ENCODE measurements around the gene NRCAM.

NRCAM gene

GRCh38 chr7:108165723-108166122 is 290.5 kb downstream of the NRCAM start:
- no peak for DNase-seq (ENCODE audit: low spot score)

DNA sequence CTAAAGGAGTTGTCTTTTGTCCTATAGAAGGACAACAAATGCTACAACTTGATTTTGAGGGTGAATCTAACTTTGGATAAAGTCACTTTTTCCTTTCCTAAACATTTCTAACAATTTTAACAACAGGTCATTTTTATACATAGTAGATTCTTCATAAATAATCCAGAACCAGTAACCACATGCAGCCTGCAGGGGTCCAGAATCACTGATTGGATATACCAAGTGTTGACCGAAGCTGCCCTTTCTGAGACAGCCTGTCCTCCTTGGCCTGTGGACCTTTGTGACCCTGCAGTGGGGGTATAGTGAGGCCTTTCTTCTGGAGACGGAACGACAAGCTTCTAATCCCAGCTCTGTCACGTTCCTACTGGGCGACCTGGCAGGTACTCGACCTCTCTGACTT is 291.3 kb downstream of the NRCAM start:
- DNase-seq (ENCODE audit: low spot score) = no peak

DNA sequence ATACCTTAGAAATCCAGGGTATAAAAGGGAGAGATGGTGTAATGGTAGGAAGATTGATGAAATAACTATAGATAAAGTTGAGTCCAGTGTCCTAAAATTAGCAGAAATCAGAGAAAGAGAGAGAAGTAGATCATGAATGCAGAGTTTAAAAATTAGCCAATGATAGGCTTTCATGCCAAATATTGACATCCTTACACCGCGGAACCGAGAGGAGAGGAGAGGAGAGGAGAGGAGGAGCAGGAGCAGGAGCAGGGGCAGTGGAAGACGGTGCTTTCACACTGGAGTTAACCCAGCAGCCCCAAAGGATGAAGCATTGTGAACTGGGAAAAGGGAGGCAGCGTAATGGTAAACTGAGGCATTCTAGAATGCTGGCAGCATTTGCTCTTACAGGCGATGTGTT is 291.9 kb downstream of the NRCAM start:
- no peak for DNase-seq (ENCODE audit: low spot score)

DNA sequence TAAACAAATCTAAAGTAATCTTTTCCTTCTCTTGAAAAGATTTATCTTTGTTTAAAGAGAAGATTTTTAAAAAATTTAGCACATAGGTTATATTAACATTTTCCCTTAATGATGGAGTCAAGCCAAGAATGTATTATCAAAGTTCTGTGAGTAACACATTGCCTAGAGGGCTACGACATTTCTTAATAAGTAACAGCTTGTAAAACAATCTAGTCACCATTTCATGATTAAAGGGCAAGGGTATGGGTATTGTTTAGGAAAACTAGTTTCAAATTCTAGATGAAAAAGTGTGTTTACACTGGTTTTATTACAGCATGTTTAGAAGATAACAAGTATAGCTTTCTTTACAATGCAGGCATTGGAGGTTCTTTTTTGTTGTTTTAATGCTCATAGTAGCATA is 297.5 kb downstream of the NRCAM start:
- no peak for DNase-seq (ENCODE audit: low spot score)

DNA sequence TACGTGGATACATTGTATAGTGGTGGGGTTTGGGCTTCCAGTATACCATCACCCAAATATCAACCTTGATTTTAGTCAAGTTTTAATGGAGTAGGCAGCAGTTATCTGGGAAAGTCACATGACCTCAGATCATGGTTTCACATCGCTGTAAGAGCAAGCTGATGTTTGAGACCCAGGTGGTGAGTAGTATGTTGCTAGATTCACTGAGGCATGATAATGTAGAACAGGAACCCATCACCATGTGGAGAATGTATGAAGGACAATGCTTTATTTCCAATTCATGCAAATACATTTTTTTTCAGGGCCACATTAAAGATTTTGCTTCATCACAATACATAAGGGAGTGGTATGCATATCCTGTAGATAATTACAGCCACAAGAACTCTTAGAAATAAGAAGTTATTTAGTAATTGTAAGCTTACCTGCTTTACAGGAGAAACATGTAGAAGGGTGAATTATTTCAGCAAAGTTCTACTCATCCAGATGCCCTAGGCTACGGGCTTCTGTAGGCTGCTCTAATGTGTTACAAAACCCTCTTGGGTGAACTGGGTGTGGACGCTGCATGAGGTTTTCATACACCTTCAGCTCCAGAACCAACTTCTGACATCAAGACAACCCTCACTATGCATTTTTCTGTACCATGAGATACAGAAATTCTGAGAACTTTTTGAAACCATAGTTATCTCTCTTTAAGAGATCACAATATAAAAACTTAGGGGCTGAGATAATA is 298.5 kb downstream of the NRCAM start:
- no peak for DNase-seq (ENCODE audit: low spot score)

DNA sequence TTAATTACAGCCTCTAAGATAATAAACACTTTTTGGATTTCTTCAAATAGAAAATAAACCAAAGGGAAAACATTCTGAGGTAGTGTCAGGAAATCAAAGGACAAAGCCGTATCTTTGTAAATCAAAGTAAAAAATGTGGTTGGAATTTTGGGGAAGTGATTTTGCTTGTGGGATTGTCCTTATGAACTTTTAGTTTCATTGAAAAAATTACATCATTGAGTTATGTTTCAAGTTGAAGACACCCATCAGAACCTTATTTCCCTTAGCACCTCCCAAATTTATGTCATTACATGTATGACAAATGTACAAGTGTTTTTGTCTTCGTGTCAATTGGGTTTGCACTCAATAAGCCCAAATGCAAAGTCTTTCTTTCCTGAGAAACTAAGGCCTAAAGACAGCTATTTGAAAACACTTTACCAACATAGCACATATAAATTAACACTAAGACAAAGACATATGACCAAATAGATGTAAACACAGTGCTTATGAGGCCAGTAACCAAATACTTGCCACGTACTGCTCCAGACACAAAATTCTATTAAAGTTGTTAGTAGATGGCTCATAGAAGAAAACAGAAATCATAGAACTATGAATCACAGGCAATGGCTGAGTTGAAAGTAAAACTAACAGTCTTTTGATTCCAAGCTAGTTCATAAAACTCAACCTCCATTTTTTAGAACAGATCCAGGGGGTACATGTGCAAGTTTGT is 299.2 kb downstream of the NRCAM start:
- no peak for DNase-seq (ENCODE audit: low spot score)

- no peak for DNase-seq (ENCODE audit: low spot score)
Observed at GRCh38 chr7:108152198-108152597, 304.0 kb downstream of the NRCAM start.

- no peak for DNase-seq (ENCODE audit: low spot score)
Observed at GRCh38 chr7:108149908-108150307, 306.3 kb downstream of the NRCAM start.

- no peak for DNase-seq (ENCODE audit: low spot score)
Observed at GRCh38 chr7:108149119-108149518, 307.1 kb downstream of the NRCAM start.

DNA sequence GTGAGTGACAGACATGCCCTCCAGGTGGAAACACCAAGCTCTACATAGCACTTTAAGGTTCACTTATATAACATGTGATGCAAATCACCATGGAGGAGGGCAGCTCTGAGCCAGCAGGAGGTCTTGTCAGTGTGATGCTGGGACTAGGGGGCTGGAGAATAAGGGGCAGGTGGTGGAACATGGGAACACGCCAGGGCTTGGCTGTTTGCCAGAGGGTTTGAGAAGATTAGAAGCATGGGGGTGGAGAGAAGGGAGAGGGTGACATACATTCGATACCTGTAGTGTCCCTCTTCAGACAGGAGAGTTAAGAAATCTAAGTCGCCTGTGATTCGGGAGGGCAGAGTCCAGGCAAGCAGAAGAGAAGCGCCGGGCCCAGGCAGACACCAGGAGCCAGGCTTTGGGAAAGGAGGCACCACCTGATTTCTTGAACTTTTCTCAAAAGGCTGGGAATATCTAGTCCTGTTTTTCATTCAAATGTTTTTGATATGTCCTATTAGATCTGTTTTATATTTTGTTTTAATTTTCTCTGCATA is 309.1 kb downstream of the NRCAM start:
- no peak for DNase-seq (ENCODE audit: low spot score)

DNA sequence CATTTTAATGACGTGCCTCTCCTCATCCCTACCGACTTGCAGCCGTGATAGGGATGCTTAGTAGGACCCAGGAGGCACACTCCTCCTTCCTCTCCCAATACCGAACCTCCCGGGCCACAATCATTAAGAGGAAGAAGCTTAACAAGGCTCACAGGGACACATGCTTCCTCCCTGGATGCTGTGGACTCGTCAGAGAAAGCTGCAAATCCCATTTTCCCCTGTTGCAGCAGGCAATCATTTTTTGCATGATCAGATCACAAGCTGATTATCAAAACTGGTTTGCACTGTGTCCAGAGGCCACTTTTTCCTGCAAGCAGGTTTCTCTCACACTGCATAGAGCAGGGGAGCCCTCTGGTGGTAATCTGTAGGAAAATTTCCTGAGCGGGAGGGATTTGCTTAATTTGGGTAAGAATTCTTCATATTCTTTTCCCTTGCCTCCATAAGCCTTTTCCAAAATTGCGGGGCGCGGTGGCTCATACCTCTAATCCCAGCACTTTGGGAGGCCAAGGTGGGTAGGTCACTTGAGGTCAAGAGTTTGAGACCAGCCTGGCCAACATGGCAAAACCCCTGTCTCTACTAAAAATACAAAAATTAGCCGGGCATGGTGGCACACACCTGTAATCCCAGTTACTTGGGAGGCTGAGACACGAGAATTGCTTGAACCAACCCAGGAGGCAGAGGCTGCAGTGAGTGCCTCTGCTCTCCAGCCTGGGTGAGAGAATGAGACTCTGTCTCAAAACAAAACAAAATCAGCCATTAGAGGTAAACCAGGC is 310.0 kb downstream of the NRCAM start:
- DNase-seq (ENCODE audit: low spot score) = peak; percentile 82

DNA sequence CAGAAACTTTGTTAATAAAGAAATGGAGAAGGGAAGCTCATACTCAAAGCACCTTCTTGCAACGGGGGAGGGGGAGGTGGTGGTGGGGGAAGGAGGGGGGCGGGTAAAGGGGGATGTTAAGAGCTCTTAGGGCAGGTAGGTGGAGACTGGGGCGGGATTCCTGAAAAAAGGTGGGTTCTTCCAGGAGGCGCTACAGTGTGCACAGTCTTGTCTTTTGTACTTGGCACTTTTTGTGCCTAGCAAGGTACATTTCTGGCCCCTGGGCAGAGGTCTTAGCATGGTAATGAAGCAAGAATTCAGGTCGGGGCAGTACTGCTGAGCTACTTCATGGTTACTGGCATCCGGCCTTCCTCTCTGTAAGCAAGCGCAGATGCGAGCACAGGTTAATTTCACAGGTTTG is 310.8 kb downstream of the NRCAM start:
- no peak for DNase-seq (ENCODE audit: low spot score)

DNA sequence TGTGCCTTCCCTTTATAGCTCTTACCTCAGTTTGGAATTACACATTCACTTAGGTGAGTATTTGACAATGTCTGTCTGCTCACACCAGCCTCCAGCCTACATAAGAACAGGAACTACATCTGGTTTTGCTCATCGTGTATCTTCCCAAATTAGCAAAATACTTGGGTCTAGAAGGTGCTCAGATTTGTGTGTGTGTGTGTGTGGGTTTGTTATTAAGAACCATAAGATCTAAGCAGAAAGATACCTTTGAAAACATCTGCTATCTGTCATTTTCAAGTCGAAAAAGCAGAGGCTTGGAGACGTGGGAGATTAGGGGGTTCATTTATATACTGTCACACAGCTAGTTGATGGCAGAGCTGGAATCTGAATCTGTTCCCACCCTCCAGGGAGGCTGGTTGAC is 311.3 kb downstream of the NRCAM start:
- no peak for DNase-seq (ENCODE audit: low spot score)

- DNase-seq (ENCODE audit: low spot score) = no peak
Observed at GRCh38 chr7:108143658-108144420, 312.4 kb downstream of the NRCAM start.

- no peak for DNase-seq (ENCODE audit: low spot score)
Observed at GRCh38 chr7:108142675-108143259, 313.5 kb downstream of the NRCAM start.

- DNase-seq (ENCODE audit: low spot score) = no peak
Observed at GRCh38 chr7:108142180-108142579, 314.1 kb downstream of the NRCAM start.

DNA sequence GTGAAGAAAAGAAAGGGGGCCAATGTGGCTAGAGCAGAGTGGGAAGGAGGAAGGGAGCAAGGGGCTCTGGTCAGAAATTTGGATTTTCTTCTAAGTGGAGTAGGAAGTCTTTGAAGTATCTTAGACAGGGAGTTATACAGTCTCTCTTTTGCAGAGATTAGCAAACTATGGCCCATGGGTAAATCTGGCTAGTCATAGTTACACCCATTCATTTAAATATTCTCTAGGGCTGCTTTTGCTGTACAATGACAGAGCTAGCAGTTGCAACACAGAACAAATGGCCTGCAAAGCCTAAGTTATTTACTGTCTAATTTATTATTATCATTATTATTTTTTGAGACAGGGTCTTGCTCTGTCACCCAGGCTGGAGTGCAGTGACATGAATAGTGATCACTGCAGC is 315.6 kb downstream of the NRCAM start:
- no peak for DNase-seq (ENCODE audit: low spot score)

GRCh38 chr7:108138911-108139310 is 317.3 kb downstream of the NRCAM start:
- DNase-seq (ENCODE audit: low spot score) = no peak

DNA sequence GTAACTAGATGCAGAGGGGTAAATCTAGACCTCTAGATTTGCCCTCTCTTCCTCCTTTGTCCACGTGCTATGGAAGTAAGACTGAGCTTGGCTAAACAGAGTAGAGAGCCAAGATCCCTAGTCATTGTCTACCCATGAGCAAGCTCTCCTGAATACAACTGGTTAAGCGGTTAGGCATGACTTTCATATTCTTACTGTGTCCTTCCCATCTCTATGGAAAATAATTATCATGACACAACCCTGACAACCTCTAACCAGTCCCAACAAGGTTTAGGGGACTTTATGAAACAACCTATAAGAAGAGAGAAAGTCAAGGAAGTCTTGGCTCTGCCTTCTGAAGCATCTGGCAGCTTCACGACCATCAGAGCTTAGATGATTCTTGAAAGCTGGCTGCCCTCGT is 318.2 kb downstream of the NRCAM start:
- DNase-seq (ENCODE audit: low spot score) = no peak

DNA sequence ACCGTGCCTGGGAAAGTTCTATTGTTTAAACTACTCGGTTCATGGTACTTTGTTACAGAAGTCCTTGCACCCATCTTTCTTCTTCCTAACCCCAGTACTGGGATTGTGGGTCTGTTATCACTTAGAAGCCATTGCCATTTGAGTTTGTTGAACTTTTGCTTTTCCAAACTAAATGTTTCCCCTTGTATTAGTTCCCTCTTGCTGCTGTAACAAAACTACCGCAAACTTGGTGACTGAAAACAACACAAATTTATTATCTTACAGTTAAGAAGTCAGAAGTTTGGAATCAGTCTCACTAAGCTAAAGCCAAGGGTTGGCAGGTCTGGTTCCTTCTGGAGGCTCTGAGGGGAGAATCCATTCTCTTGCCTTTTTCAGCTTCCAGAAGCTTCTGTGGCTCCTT is 319.2 kb downstream of the NRCAM start:
- no peak for DNase-seq (ENCODE audit: low spot score)

DNA sequence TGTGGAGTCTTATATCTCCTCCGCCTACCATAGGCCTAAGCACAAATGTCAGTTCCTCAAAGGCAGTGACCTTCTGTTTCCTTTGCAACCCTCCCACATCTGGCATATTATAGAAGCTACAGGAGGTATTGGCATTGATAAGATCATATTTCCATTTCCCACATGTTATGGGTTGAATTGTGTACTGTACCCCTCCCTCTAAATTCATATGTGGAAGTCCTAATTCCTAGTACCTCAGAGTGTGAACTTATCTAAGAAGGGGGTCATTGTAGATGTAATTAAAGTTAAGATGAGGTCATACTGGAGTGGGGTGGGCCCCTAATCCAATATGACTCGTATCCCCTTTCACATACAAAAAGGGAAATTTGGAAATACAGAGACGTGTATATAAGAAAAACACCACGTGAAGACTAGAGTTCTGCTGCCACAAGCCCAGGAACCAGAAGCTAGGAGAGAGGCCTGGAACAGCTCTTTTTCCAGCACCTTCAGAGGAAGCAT is 320.0 kb downstream of the NRCAM start:
- DNase-seq (ENCODE audit: low spot score) = no peak

All from SK-N-DZ (cell line).